Tibial nerve (tissue), 4 donors: Measurements from ENCODE around the gene GPR4.

ENCODE experiments used
- EP300 ChIP-seq, 2 donors: sonication (generic); formaldehyde crosslinking; IDR thresholded peaks; one replicate each; pipeline ENCODE4 v1.6.1; 2017; ENCODE audit warnings: antibody characterized with exemption in 2 of 2, mild to moderate bottlenecking in 1 of 2
- POLR2A ChIP-seq, 2 donors: fragments of 450-650 bp; IDR thresholded peaks; one replicate each; pipeline ENCODE4 v1.6.1; 2017; ENCODE audit warnings: antibody characterized with exemption in 2 of 2, mild to moderate bottlenecking in 2 of 2, moderate library complexity in 2 of 2
- TF ChIP-seq, protein P1 (sequence below), 5 experiments: fragments of 200-600 bp in 3 of 5; fragments of 450-650 bp in 2 of 5; sonication (generic) in 3 of 5; IDR thresholded peaks; one replicate each; pipeline ENCODE4 v1.5.1; 2016 to 2019; ENCODE audit warnings: antibody characterized with exemption in 5 of 5, mild to moderate bottlenecking in 3 of 5, moderate library complexity in 2 of 5

DNA sequence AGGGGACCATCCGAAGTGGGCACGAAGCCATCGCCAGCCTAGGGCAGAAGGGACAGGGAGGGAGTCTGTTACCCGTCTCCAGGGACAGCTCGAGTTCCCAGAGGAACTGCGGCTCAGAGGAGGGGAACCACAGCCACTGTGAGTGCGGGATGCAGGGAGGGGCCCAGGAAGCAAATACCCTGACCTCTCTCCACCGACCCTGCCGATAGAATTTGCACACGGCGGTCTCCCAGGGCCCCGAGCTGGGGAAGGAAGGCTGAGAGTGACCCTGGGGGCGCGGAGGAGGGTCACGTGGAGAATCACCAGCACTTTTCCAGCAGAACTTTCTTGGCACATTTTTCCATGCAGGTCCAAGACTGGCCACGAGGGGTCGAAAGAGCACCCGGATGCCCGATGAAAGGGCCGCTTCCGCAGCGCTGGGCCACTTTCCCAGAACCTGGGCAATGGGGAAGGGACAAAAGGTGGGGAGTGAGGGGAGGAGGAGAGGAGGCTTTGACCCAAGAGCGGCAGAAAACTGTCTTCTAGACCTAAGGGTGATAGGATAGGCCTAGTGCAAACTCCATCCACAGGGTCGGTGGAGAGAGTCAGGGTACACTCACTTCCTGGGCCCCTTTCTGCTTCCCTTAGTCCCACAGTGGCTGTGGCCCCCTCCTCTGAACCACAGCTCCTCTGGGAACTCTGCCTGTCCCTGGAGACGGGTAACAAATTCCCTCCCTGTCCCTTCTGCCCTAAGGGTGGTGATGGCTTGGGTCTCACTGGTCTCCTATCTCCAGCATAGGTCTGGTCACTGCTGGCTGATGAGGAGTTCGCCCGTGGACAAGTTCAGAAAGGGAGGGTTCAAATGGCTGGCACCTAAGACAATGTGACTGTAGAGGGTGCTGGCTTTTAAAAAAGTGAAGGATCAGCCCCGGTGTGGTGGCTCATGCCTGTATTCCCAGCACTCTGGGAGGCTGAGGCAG lies 5.3 kb upstream of the GPR4 start:
- peak; percentile 44 to 59 for TF ChIP-seq EP300 (IDR thresholded peaks at IDR 0.05)
- TF ChIP-seq, protein P1, sequence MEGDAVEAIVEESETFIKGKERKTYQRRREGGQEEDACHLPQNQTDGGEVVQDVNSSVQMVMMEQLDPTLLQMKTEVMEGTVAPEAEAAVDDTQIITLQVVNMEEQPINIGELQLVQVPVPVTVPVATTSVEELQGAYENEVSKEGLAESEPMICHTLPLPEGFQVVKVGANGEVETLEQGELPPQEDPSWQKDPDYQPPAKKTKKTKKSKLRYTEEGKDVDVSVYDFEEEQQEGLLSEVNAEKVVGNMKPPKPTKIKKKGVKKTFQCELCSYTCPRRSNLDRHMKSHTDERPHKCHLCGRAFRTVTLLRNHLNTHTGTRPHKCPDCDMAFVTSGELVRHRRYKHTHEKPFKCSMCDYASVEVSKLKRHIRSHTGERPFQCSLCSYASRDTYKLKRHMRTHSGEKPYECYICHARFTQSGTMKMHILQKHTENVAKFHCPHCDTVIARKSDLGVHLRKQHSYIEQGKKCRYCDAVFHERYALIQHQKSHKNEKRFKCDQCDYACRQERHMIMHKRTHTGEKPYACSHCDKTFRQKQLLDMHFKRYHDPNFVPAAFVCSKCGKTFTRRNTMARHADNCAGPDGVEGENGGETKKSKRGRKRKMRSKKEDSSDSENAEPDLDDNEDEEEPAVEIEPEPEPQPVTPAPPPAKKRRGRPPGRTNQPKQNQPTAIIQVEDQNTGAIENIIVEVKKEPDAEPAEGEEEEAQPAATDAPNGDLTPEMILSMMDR (IDR thresholded peaks at IDR 0.05): peak; percentile 82 to 91 (median 90)
- no peak for TF ChIP-seq POLR2A (IDR thresholded peaks at IDR 0.05)
